ENCODE results near the gene GPLD1. TPM values are rescaled to one million over a fixed set of nuclear protein-coding genes. Genes with fewer than 3 reads are reported as not detected.

The GPLD1 gene
- total RNA-seq, 1 donor from 2014 or later = 3.6 TPM

- ATAC-seq = peak; percentile 62 to 76
- H3K36me3 ChIP-seq = peaks cover 25% of the 10 kb centered on the region
- intact Hi-C loops (cut with DNase I) = no loop called here
- no peaks in the 10 kb centered on the region for H3K27me3 ChIP-seq (ENCODE audit: low read depth)
- no peak for DNase-seq
- TF ChIP-seq CTCF (IDR thresholded peaks at IDR 0.05) = no peak
- no peaks in the 10 kb centered on the region for H3K9me3 ChIP-seq
- H3K4me1 ChIP-seq = no peaks in the 10 kb centered on the region
- H3K4me3 ChIP-seq = no peak overlapping the region
- H3K27ac ChIP-seq = no peak overlapping the region
Observed at GRCh38 chr6:24534329-24534728, 45.0 kb upstream of the GPLD1 start.

GRCh38 chr6:24529985-24530384 is 40.6 kb upstream of the GPLD1 start:
- no peaks in the 10 kb centered on the region for H3K9me3 ChIP-seq
- DNase-seq = no peak

GRCh38 chr6:24524805-24525204 is 35.4 kb upstream of the GPLD1 start:
- ATAC-seq = no peak
- DNase-seq = no peak
- Histone ChIP-seq H3K27me3 (ENCODE audit: low read depth) (no peaks in the 10 kb centered on the region), H3K4me3 (no peak overlapping the region), H3K27ac (no peak overlapping the region), H3K9me3 (no peaks in the 10 kb centered on the region), H3K4me1 (no peaks in the 10 kb centered on the region), H3K36me3 (no peaks in the 10 kb centered on the region)
- intact Hi-C loops (cut with DNase I) = no loop called here
- TF ChIP-seq CTCF (IDR thresholded peaks at IDR 0.05) = no peak

More at GRCh38 chr6:24529985-24530384, 40.6 kb upstream of the GPLD1 start:
- no peak for TF ChIP-seq CTCF (IDR thresholded peaks at IDR 0.05)
- H3K36me3 ChIP-seq = peaks cover 22% of the 10 kb centered on the region
- intact Hi-C loops (cut with DNase I) = no loop called here
- no peaks in the 10 kb centered on the region for H3K27me3 ChIP-seq (ENCODE audit: low read depth)
- no peak for ATAC-seq
- no peaks in the 10 kb centered on the region for H3K4me1 ChIP-seq
- H3K4me3 ChIP-seq = no peak overlapping the region
- no peak overlapping the region for H3K27ac ChIP-seq

GRCh38 chr6:24524329-24524728 is 35.0 kb upstream of the GPLD1 start:
- Histone ChIP-seq H3K27me3 (ENCODE audit: low read depth) (no peaks in the 10 kb centered on the region), H3K9me3 (no peaks in the 10 kb centered on the region), H3K4me1 (no peaks in the 10 kb centered on the region), H3K4me3 (no peak overlapping the region), H3K36me3 (no peaks in the 10 kb centered on the region), H3K27ac (no peak overlapping the region)
- intact Hi-C loops (cut with DNase I) = no loop called here
- DNase-seq = no peak
- no peak for ATAC-seq
- TF ChIP-seq CTCF (IDR thresholded peaks at IDR 0.05) = no peak

GRCh38 chr6:24522228-24523176 is 33.1 kb upstream of the GPLD1 start:
- no peak for DNase-seq
- no peak overlapping the region for H3K27ac ChIP-seq
- H3K4me1 ChIP-seq = no peaks in the 10 kb centered on the region
- H3K9me3 ChIP-seq = no peaks in the 10 kb centered on the region
- H3K4me3 ChIP-seq = no peak overlapping the region
- H3K27me3 ChIP-seq (ENCODE audit: low read depth) = no peaks in the 10 kb centered on the region
- TF ChIP-seq CTCF (IDR thresholded peaks at IDR 0.05) = no peak
- intact Hi-C loops (cut with DNase I) = no loop called here
- no peak for ATAC-seq
- H3K36me3 ChIP-seq = no peaks in the 10 kb centered on the region

Data from lower lobe of right lung (tissue), 2 donors.